CD14-positive monocyte (primary cell): Measurements from ENCODE around the gene PAWR. TPM values are rescaled to one million over a fixed set of nuclear protein-coding genes. Genes with fewer than 3 reads are reported as not detected.
A peak's percentile ranks its signal among the peaks of the same experiment; 100 is the strongest.
"Not testable (repeated sequence)": the region's sequence is repeated elsewhere in the genome, so short reads cannot be mapped to it uniquely, and the experiment has no call there.

ENCODE experiments used
- DNase-seq, 3 donors: peaks; one replicate each; pipeline ENCODE4 v3.0.0-alpha.2; 2011 to 2022
- H2AFZ ChIP-seq: 2 replicates; pipeline ENCODE4 v1.6.0; 2012; ENCODE audit warnings: mild to moderate bottlenecking, low read depth, low read length, inconsistent platforms; ENCODE audit not compliant: insufficient read depth, poor library complexity, severe bottlenecking
- H3K27ac ChIP-seq, 2 donors: 1 replicate in 1 of 2; 2 replicates in 1 of 2; pipeline ENCODE4 v1.5.1; 2012 to 2013; ENCODE audit warnings: low read length in 2 of 2, control low read depth in 1 of 2, inconsistent platforms in 1 of 2, low read depth in 1 of 2, mild to moderate bottlenecking in 1 of 2
- H3K27me3 ChIP-seq, 2 donors: one replicate each; pipeline versions ENCODE4 v1.6.0 to v1.6.1; 2011 to 2013; ENCODE audit warnings: low read length in 2 of 2; ENCODE audit not compliant: control insufficient read depth in 2 of 2, insufficient read depth in 2 of 2
- H3K36me3 ChIP-seq, 2 donors: replicated peaks in 1 of 2; 1 replicate in 1 of 2; 2 replicates in 1 of 2; pipeline versions ENCODE4 v1.5.1 to v1.6.1; 2012 to 2013; ENCODE audit warnings: low read length in 2 of 2, control low read depth in 1 of 2, inconsistent platforms in 1 of 2, mild to moderate bottlenecking in 1 of 2; ENCODE audit not compliant: insufficient read depth in 2 of 2, control insufficient read depth in 1 of 2
- H3K4me1 ChIP-seq, 2 donors: 1 replicate in 1 of 2; 2 replicates in 1 of 2; pipeline versions ENCODE4 v1.5.1 to v1.6.1; 2012 to 2013; ENCODE audit warnings: low read length in 2 of 2, control low read depth in 1 of 2, inconsistent platforms in 1 of 2, mild to moderate bottlenecking in 1 of 2, moderate library complexity in 1 of 2; ENCODE audit not compliant: insufficient read depth in 2 of 2, control insufficient read depth in 1 of 2
- H3K4me2 ChIP-seq: replicated peaks from 2 replicates; pipeline ENCODE3; 2012; ENCODE audit warnings: low read length, moderate library complexity, mild to moderate bottlenecking; ENCODE audit not compliant: poor library complexity, severe bottlenecking; ENCODE audit errors: extremely low read depth
- H3K4me3 ChIP-seq, 3 experiments: fragments of 200-600 bp in 1 of 3; sonication (generic) in 1 of 3; replicated peaks in 1 of 3; 1 replicate in 2 of 3; 2 replicates in 1 of 3; pipeline ENCODE4 v1.5.1; 2011 to 2013; ENCODE audit warnings: low read length in 3 of 3, mild to moderate bottlenecking in 3 of 3, control low read depth in 2 of 3, low read depth in 2 of 3, inconsistent platforms in 1 of 3, moderate library complexity in 1 of 3
- H3K79me2 ChIP-seq: 2 replicates; pipeline ENCODE4 v1.6.0; 2012; ENCODE audit warnings: mild to moderate bottlenecking, control low read depth, inconsistent platforms, low read length, moderate library complexity; ENCODE audit not compliant: insufficient read depth
- H3K9ac ChIP-seq: 2 replicates; pipeline ENCODE4 v1.6.0; 2017; ENCODE audit warnings: low read length, mild to moderate bottlenecking; ENCODE audit not compliant: insufficient read depth, poor library complexity, severe bottlenecking
- H3K9me3 ChIP-seq, 2 donors: replicated peaks in 1 of 2; 1 replicate in 1 of 2; 2 replicates in 1 of 2; pipeline versions ENCODE4 v1.5.1 to v1.6.1; 2012 to 2013; ENCODE audit warnings: low read length in 2 of 2, control low read depth in 1 of 2; ENCODE audit not compliant: control insufficient read depth in 1 of 2, insufficient read depth in 1 of 2
- H4K20me1 ChIP-seq: 2 replicates; pipeline ENCODE4 v1.6.0; 2012; ENCODE audit warnings: mild to moderate bottlenecking, low read length, control low read depth, moderate library complexity; ENCODE audit not compliant: insufficient read depth
- H3K27ac Mint-ChIP-seq, 7 donors: one replicate each; pipeline ENCODE4 v1.8.0; 2020; ENCODE audit warnings: mild to moderate bottlenecking in 7 of 7, mixed read lengths in 7 of 7, moderate library complexity in 6 of 7, inconsistent platforms in 2 of 7
- H3K27me3 Mint-ChIP-seq, 3 donors: one replicate each; pipeline ENCODE4 v1.8.0; 2021 to 2022; ENCODE audit warnings: low read depth in 3 of 3, mild to moderate bottlenecking in 3 of 3, mixed read lengths in 3 of 3, moderate library complexity in 3 of 3, inconsistent platforms in 1 of 3
- H3K36me3 Mint-ChIP-seq, 2 donors: one replicate each; pipeline ENCODE4 v1.8.0; 2020; ENCODE audit warnings: mixed read lengths in 2 of 2, inconsistent platforms in 1 of 2, mild to moderate bottlenecking in 1 of 2
- H3K4me1 Mint-ChIP-seq: one replicate; pipeline ENCODE4 v1.8.0; 2020; ENCODE audit warnings: mild to moderate bottlenecking, mixed read lengths
- H3K4me3 Mint-ChIP-seq, 2 donors: one replicate each; pipeline ENCODE4 v1.8.0; 2020; ENCODE audit warnings: mild to moderate bottlenecking in 2 of 2, mixed read lengths in 2 of 2, moderate library complexity in 1 of 2
- H3K9me3 Mint-ChIP-seq, 7 donors: one replicate each; pipeline ENCODE4 v1.8.0; 2020 to 2022; ENCODE audit warnings: mixed read lengths in 7 of 7, mild to moderate bottlenecking in 6 of 7, moderate library complexity in 6 of 7, inconsistent platforms in 2 of 7
- CTCF ChIP-seq: fragments of 200-600 bp; IDR thresholded peaks from one replicate; pipeline ENCODE4 v1.8.0; 2022; ENCODE audit warnings: antibody characterized with exemption, mild to moderate bottlenecking
- WGBS: methylation state at CpG from one replicate; pipeline ENCODE4 v1.1.5; 2013; ENCODE audit warnings: missing lambda C conversion rate; ENCODE audit not compliant: insufficient coverage; 5-methylcytosine and 5-hydroxymethylcytosine counted together
- intact Hi-C, 2 donors: fragments of 100-400 bp; cut with micrococcal nuclease; formaldehyde crosslinking; loops; one replicate each; pipeline versions ENCODE4 v1.15.0 to v1.15.1; 2023
- polyA plus RNA-seq, 3 donors: library from polyadenylated mRNA; depleted of rRNA in 1 of 3; unstranded in 2 of 3; stranded (reverse) in 1 of 3; fragments of 300-500 nt in 2 of 3; fragments of >200 nt in 1 of 3; fragmentation: Illumina TruSeq in 2 of 3; gene quantifications; 1 replicate in 2 of 3; 2 replicates in 1 of 3; pipeline ENCODE4 v1.2.3, GENCODE V29; 2012 to 2021

PAWR gene
- polyA plus RNA-seq, 3 donors = 0.03 TPM; not detected in 1

DNA sequence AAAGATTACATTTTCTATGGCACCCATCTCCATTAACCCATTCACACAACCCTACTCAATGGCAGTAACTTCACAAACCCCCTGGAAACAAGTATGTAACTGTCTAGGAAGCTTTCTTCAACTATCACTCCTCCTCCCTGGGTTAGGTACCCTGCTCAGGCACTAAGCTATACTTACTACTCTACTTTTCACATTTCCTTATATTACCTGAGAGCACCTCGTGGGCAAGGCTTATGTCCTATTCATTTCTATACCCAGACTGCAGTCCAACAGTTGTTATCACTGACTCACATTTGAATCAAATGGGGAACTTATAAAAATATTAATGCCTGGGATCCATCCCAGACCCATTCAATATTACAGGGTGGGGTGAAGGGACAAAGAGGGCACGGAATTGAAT is 4.6 kb downstream of the PAWR start:
- peaks cover 0 to 2% (median 0%) of the 10 kb centered on the region in 7 donors for H3K9me3 Mint-ChIP-seq
- no peak for DNase-seq
- no peak overlapping the region for H2AFZ ChIP-seq
- no peaks in the 10 kb centered on the region for H3K9me3 ChIP-seq
- no peaks in the 10 kb centered on the region for H4K20me1 ChIP-seq
- no peaks in the 10 kb centered on the region for H3K79me2 ChIP-seq
- no peak overlapping the region for H3K9ac ChIP-seq
- H3K4me1 Mint-ChIP-seq = peaks cover 16% of the 10 kb centered on the region
- no CpG with 5 or more reads among the region's 2 CpGs for WGBS
- no peak for TF ChIP-seq CTCF
- H3K4me3 Mint-ChIP-seq = no peak overlapping the region
- H3K27me3 ChIP-seq = peaks cover 18 to 30% of the 10 kb centered on the region in 2 donors
- intact Hi-C loops = no loop called here
- H3K27ac Mint-ChIP-seq = no peak overlapping the region
- no peak overlapping the region for H3K4me3 ChIP-seq
- no peak overlapping the region for H3K4me2 ChIP-seq
- H3K36me3 Mint-ChIP-seq = no peaks in the 10 kb centered on the region
- H3K27ac ChIP-seq = no peak overlapping the region
- H3K27me3 Mint-ChIP-seq = peaks cover 26 to 30% (median 29%) of the 10 kb centered on the region in 3 donors
- H3K4me1 ChIP-seq = peaks cover 14 to 25% of the 10 kb centered on the region in 2 donors
- no peaks in the 10 kb centered on the region for H3K36me3 ChIP-seq

GRCh38 chr12:79685068-79685467 is 5.7 kb downstream of the PAWR start:
- no peak overlapping the region for H3K9ac ChIP-seq
- H3K4me1 Mint-ChIP-seq = peaks cover 10% of the 10 kb centered on the region
- H3K36me3 ChIP-seq = no peaks in the 10 kb centered on the region
- H3K79me2 ChIP-seq = no peaks in the 10 kb centered on the region
- no peak overlapping the region for H3K4me2 ChIP-seq
- intact Hi-C loops = no loop called here
- peaks cover 6 to 15% of the 10 kb centered on the region in 2 donors for H3K4me1 ChIP-seq
- H3K27ac ChIP-seq = no peak overlapping the region
- no peak overlapping the region for H3K4me3 Mint-ChIP-seq
- H4K20me1 ChIP-seq = no peaks in the 10 kb centered on the region
- no peaks in the 10 kb centered on the region for H3K9me3 Mint-ChIP-seq
- H3K4me3 ChIP-seq = no peak overlapping the region
- no peak overlapping the region for H2AFZ ChIP-seq
- no peak for TF ChIP-seq CTCF
- no peak for DNase-seq
- no CpG with 5 or more reads among the region's 1 CpG for WGBS
- H3K36me3 Mint-ChIP-seq = no peaks in the 10 kb centered on the region
- peaks cover 18 to 21% (median 20%) of the 10 kb centered on the region in 3 donors for H3K27me3 Mint-ChIP-seq
- no peak overlapping the region for H3K27ac Mint-ChIP-seq
- no peaks in the 10 kb centered on the region for H3K9me3 ChIP-seq
- H3K27me3 ChIP-seq = peaks cover 16 to 21% of the 10 kb centered on the region in 2 donors

- H2AFZ ChIP-seq, H3K4me3 ChIP-seq, H3K9me3 Mint-ChIP-seq, intact Hi-C loops, H3K27ac ChIP-seq, H3K9me3 ChIP-seq, H3K9ac ChIP-seq, H3K4me3 Mint-ChIP-seq, H3K4me2 ChIP-seq, H3K79me2 ChIP-seq, H3K36me3 Mint-ChIP-seq, H4K20me1 ChIP-seq, H3K4me1 Mint-ChIP-seq, DNase-seq, H3K4me1 ChIP-seq, H3K36me3 ChIP-seq: not testable (repeated sequence)
- H3K27me3 ChIP-seq = peaks cover 13 to 18% of the 10 kb centered on the region in 2 donors
- H3K27ac Mint-ChIP-seq = peak overlapping the region in 1 of 7 donors; percentile 75
- peaks cover 14 to 17% (median 15%) of the 10 kb centered on the region in 3 donors for H3K27me3 Mint-ChIP-seq
- 90% methylated on average over 2 of the region's 5 CpGs for WGBS
Observed at GRCh38 chr12:79684338-79684737, 6.4 kb downstream of the PAWR start.
